Kidney (tissue), 14 donors: ENCODE measurements around the gene ACER3. TPM values are rescaled to one million over a fixed set of nuclear protein-coding genes. Genes with fewer than 3 reads are reported as not detected.

Experiments
- DNase-seq, 5 donors: peaks; one replicate each; pipeline ENCODE4 v3.0.0-alpha.2; 2013 to 2020
- FAIRE-seq: peaks from 2 replicates; lab custom pipeline; 2012; peaks lifted over from hg19 to GRCh38; lab: Jason Lieb, UNC
- H3K27ac ChIP-seq, 2 donors: one replicate each; pipeline ENCODE4 v1.7.0; 2013; ENCODE audit warnings: low read depth in 2 of 2, low read length in 2 of 2, inconsistent platforms in 1 of 2
- H3K27me3 ChIP-seq: one replicate; pipeline ENCODE4 v1.7.1; 2013; ENCODE audit warnings: low read length, inconsistent platforms; ENCODE audit not compliant: control insufficient read depth, insufficient read depth
- H3K36me3 ChIP-seq, 3 donors: one replicate each; pipeline versions ENCODE4 v1.7.0 to v1.7.1; 2013; ENCODE audit warnings: low read length in 3 of 3, control low read depth in 1 of 3, inconsistent platforms in 1 of 3; ENCODE audit not compliant: insufficient read depth in 3 of 3, control insufficient read depth in 2 of 3
- H3K4me1 ChIP-seq, 3 donors: one replicate each; pipeline versions ENCODE4 v1.7.0 to v1.7.1; 2013; ENCODE audit warnings: low read length in 3 of 3, inconsistent platforms in 1 of 3, low read depth in 1 of 3; ENCODE audit not compliant: control insufficient read depth in 2 of 3, insufficient read depth in 2 of 3
- H3K4me3 ChIP-seq, 3 donors: one replicate each; pipeline versions ENCODE4 v1.7.0 to v1.8.1; 2013; ENCODE audit warnings: low read length in 3 of 3, control low read depth in 1 of 3, inconsistent platforms in 1 of 3
- H3K9ac ChIP-seq, 3 donors: one replicate each; pipeline versions ENCODE4 v1.7.0 to v1.7.1; 2013; ENCODE audit warnings: low read length in 3 of 3, control low read depth in 1 of 3, inconsistent platforms in 1 of 3
- H3K9me3 ChIP-seq, 3 donors: one replicate each; pipeline versions ENCODE4 v1.7.0 to v1.7.1; 2013; ENCODE audit warnings: low read length in 3 of 3, control low read depth in 1 of 3, inconsistent platforms in 1 of 3; ENCODE audit not compliant: control insufficient read depth in 2 of 3, insufficient read depth in 1 of 3
- CTCF ChIP-seq: IDR thresholded peaks from 3 replicates; pipeline ENCODE4 v1.5.1; 2012; ENCODE audit warnings: mild to moderate bottlenecking, moderate library complexity, borderline replicate concordance; ENCODE audit not compliant: insufficient read depth; ENCODE audit errors: extremely low read depth
- intact Hi-C: fragments of 100-400 bp; cut with DNase I; formaldehyde crosslinking; loops from one replicate; pipeline ENCODE4 v1.11.1; 2022
- polyA plus RNA-seq: library from polyadenylated mRNA; stranded (reverse); fragments of 350-450 nt; fragmentation: Illumina TruSeq; extraction: RNeasy Lipid Tissue Mini Kit (QIAGEN cat#74804); gene quantifications from one replicate; pipeline ENCODE4 v1.2.3, GENCODE V29; 2014; ENCODE audit warnings: low read depth, low replicate concordance; ENCODE audit not compliant: insufficient read depth
- total RNA-seq: library from RNA; stranded (reverse); fragmentation: NEBNext Ultra II Directional; extraction: Animal tissue kit (Norgen Biotek cat#: 25700); gene quantifications from one replicate; pipeline ENCODE4 v1.2.1, GENCODE V29; 2021
- donor health status: control.
- donor health status: control.
- donor health status: control.
- donor health status: control.
- donor health status: control.
- donor health status: DM: yes; HTN: yes; CAD: no.
- donor health status: Normal renal cell carcinoma (clear cell type).

ACER3 gene
- total and polyA plus RNA-seq, 2 donors from 2014 or later = 5.9 to 35.3 TPM

GRCh38 chr11:76845069-76845468 is 15.6 kb upstream of the ACER3 start:
- no peak for TF ChIP-seq CTCF

GRCh38 chr11:76846441-76846840 is 14.3 kb upstream of the ACER3 start:
- no peaks in the 10 kb centered on the region for H3K36me3 ChIP-seq
- no peak for TF ChIP-seq CTCF
- no peak overlapping the region for H3K27ac ChIP-seq
- H3K27me3 ChIP-seq = no peaks in the 10 kb centered on the region
- H3K9me3 ChIP-seq = no peaks in the 10 kb centered on the region
- DNase-seq = no peak
- H3K9ac ChIP-seq = no peak overlapping the region
- H3K4me1 ChIP-seq = peaks cover 0 to 4% (median 0%) of the 10 kb centered on the region in 3 donors
- no peak for FAIRE-seq
- no peak overlapping the region for H3K4me3 ChIP-seq
- intact Hi-C loops = no loop called here

More at GRCh38 chr11:76845069-76845468, 15.6 kb upstream of the ACER3 start:
- H3K27ac ChIP-seq = no peak overlapping the region
- H3K27me3 ChIP-seq = no peaks in the 10 kb centered on the region
- H3K9me3 ChIP-seq = no peaks in the 10 kb centered on the region
- intact Hi-C loops = no loop called here
- no peak for FAIRE-seq
- no peaks in the 10 kb centered on the region for H3K36me3 ChIP-seq
- no peak overlapping the region for H3K4me3 ChIP-seq
- no peak overlapping the region for H3K9ac ChIP-seq
- DNase-seq = no peak
- H3K4me1 ChIP-seq = peaks cover 0 to 4% (median 0%) of the 10 kb centered on the region in 3 donors

- no peak overlapping the region for H3K27ac ChIP-seq
- DNase-seq (no peak), FAIRE-seq (no peak)
- H3K4me1 ChIP-seq = peaks cover 0 to 4% (median 0%) of the 10 kb centered on the region in 3 donors
- no peak for TF ChIP-seq CTCF
- no peak overlapping the region for H3K9ac ChIP-seq
- intact Hi-C loops = no loop called here
- H3K27me3 ChIP-seq = no peaks in the 10 kb centered on the region
- no peaks in the 10 kb centered on the region for H3K9me3 ChIP-seq
- no peaks in the 10 kb centered on the region for H3K36me3 ChIP-seq
- no peak overlapping the region for H3K4me3 ChIP-seq
Observed at GRCh38 chr11:76849376-76849775, 11.3 kb upstream of the ACER3 start.

- FAIRE-seq (no peak), DNase-seq (no peak)
- Histone ChIP-seq H3K36me3 (no peaks in the 10 kb centered on the region), H3K9me3 (no peaks in the 10 kb centered on the region), H3K4me1 (peaks cover 0 to 4% (median 0%) of the 10 kb centered on the region in 3 donors), H3K27me3 (no peaks in the 10 kb centered on the region), H3K4me3 (no peak overlapping the region), H3K27ac (no peak overlapping the region), H3K9ac (no peak overlapping the region)
- intact Hi-C loops = no loop called here
- TF ChIP-seq CTCF = no peak
Observed at GRCh38 chr11:76850130-76850529, 10.6 kb upstream of the ACER3 start.
